B cell (primary cell): ENCODE measurements around the gene HSPA14. TPM values are rescaled to one million over a fixed set of nuclear protein-coding genes. Genes with fewer than 3 reads are reported as not detected.

ENCODE experiments used
- ATAC-seq: fragments of 200-7000 bp; cut with Tn5 transposase; one replicate; pipeline ENCODE4 v1.10.0; 2021; ENCODE audit warnings: low read depth, mild to moderate bottlenecking, moderate number of reproducible peaks, moderate library complexity
- CTCF ChIA-PET: fragments of 350-600 bp; sonication (Branson Sonifier 250); formaldehyde crosslinking; loops from one replicate; lab custom pipeline; 2021; ENCODE audit warnings: antibody characterized with exemption, inconsistent platforms; lab: Charles Lee
- POLR2A ChIA-PET: fragments of 350-600 bp; sonication (Branson Sonifier 250); formaldehyde crosslinking; loops from one replicate; lab custom pipeline; 2021; ENCODE audit warnings: antibody characterized with exemption; lab: Charles Lee
- DNase-seq: peaks from one replicate; pipeline ENCODE4 v3.0.0; 2013
- H2AFZ ChIP-seq: 2 replicates; pipeline ENCODE4 v1.6.1; 2012; ENCODE audit warnings: mild to moderate bottlenecking, low read depth, low read length; ENCODE audit not compliant: insufficient read depth, poor library complexity, severe bottlenecking
- H3K27ac ChIP-seq, 2 donors: 1 replicate in 1 of 2; 2 replicates in 1 of 2; pipeline ENCODE4 v1.5.1; 2012 to 2013; ENCODE audit warnings: low read length in 2 of 2, mild to moderate bottlenecking in 2 of 2, moderate library complexity in 1 of 2
- H3K27me3 ChIP-seq, 4 experiments: fragments of 200-600 bp in 1 of 4; sonication (generic) in 1 of 4; replicated peaks in 1 of 4; 1 replicate in 2 of 4; 2 replicates in 2 of 4; pipeline versions ENCODE4 v1.6.1 to v1.7.0; 2013 to 2016; ENCODE audit warnings: low read length in 3 of 4, mild to moderate bottlenecking in 2 of 4, mixed read lengths in 1 of 4, moderate library complexity in 1 of 4; ENCODE audit not compliant: insufficient read depth in 4 of 4, control insufficient read depth in 3 of 4; ENCODE audit errors: control extremely low read depth in 1 of 4
- H3K36me3 ChIP-seq, 2 experiments: replicated peaks in 1 of 2; 1 replicate in 1 of 2; 2 replicates in 1 of 2; pipeline versions ENCODE4 v1.6.1 to v1.7.1; 2013; ENCODE audit warnings: low read length in 1 of 2; ENCODE audit not compliant: insufficient read depth in 2 of 2, control insufficient read depth in 1 of 2; ENCODE audit errors: control extremely low read depth in 1 of 2, extremely low read depth in 1 of 2
- H3K4me1 ChIP-seq, 2 donors: fragments of 200-600 bp in 1 of 2; sonication (generic) in 1 of 2; 1 replicate in 1 of 2; 2 replicates in 1 of 2; pipeline versions ENCODE4 v1.5.1 to v1.6.1; 2013 to 2017; ENCODE audit warnings: low read length in 2 of 2; ENCODE audit not compliant: control insufficient read depth in 2 of 2, insufficient read depth in 2 of 2
- H3K4me2 ChIP-seq: replicated peaks from 2 replicates; pipeline ENCODE3; 2012; ENCODE audit warnings: mild to moderate bottlenecking, low read depth, low read length; ENCODE audit not compliant: poor library complexity, severe bottlenecking
- H3K4me3 ChIP-seq, 5 experiments: fragments of 200-600 bp in 1 of 5; sonication (generic) in 1 of 5; 1 replicate in 3 of 5; 2 replicates in 2 of 5; pipeline versions ENCODE4 v1.5.1 to v1.7.0; 2011 to 2016; ENCODE audit warnings: low read length in 4 of 5, mild to moderate bottlenecking in 4 of 5, low read depth in 2 of 5, control low read depth in 1 of 5, moderate library complexity in 1 of 5; ENCODE audit not compliant: insufficient read depth in 1 of 5; ENCODE audit errors: control extremely low read depth in 1 of 5, extremely low read depth in 1 of 5
- H3K79me2 ChIP-seq: fragments of 200-600 bp; sonication (generic); one replicate; pipeline ENCODE4 v1.6.0; 2016; ENCODE audit warnings: low read length; ENCODE audit not compliant: control insufficient read depth, insufficient read depth
- H3K9ac ChIP-seq: fragments of 200-600 bp; sonication (generic); 2 replicates; pipeline ENCODE4 v1.6.1; 2017; ENCODE audit warnings: mild to moderate bottlenecking, low read length, moderate library complexity
- H3K9me3 ChIP-seq, 3 donors: one replicate each; pipeline versions ENCODE4 v1.6.1 to v1.7.1; 2013; ENCODE audit warnings: low read length in 2 of 3; ENCODE audit not compliant: control insufficient read depth in 2 of 3, insufficient read depth in 1 of 3; ENCODE audit errors: control extremely low read depth in 1 of 3
- H4K20me1 ChIP-seq: 2 replicates; pipeline ENCODE4 v1.6.0; 2012; ENCODE audit warnings: mild to moderate bottlenecking, low read length; ENCODE audit not compliant: insufficient read depth, control insufficient read depth, poor library complexity, severe bottlenecking
- H3K27ac Mint-ChIP-seq: one replicate; pipeline ENCODE4 v1.8.0; 2021; ENCODE audit warnings: mixed read lengths
- H3K27me3 Mint-ChIP-seq: one replicate; pipeline ENCODE4 v1.8.0; 2021; ENCODE audit warnings: mixed read lengths
- H3K4me1 Mint-ChIP-seq: one replicate; pipeline ENCODE4 v1.8.0; 2021; ENCODE audit warnings: mixed read lengths
- H3K4me3 Mint-ChIP-seq: one replicate; pipeline ENCODE4 v1.8.0; 2021; ENCODE audit warnings: mixed read lengths
- H3K9me3 Mint-ChIP-seq: one replicate; pipeline ENCODE4 v1.8.0; 2022; ENCODE audit warnings: mixed read lengths; ENCODE audit not compliant: insufficient read depth
- CTCF ChIP-seq: fragments of 200-600 bp; IDR thresholded peaks from one replicate; pipeline ENCODE4 v1.8.0; 2022; ENCODE audit warnings: antibody characterized with exemption, mild to moderate bottlenecking
- EZH2 ChIP-seq: IDR thresholded peaks from 2 replicates; pipeline ENCODE4 v1.6.1; 2012; ENCODE audit warnings: borderline replicate concordance, low read depth, mild to moderate bottlenecking, moderate library complexity, low read length; ENCODE audit not compliant: insufficient read depth, poor library complexity, severe bottlenecking
- WGBS: methylation state at CpG from one replicate; pipeline ENCODE4 v1.1.5; 2013; ENCODE audit warnings: missing lambda C conversion rate; ENCODE audit not compliant: insufficient coverage; 5-methylcytosine and 5-hydroxymethylcytosine counted together
- intact Hi-C: fragments of 100-400 bp; cut with micrococcal nuclease; formaldehyde crosslinking; loops from one replicate; pipeline ENCODE4 v1.10.0; 2022
- polyA plus RNA-seq: library from polyadenylated mRNA; depleted of rRNA; stranded (reverse); fragments of >200 nt; gene quantifications from 2 replicates; pipeline ENCODE4 v1.2.3, GENCODE V29; 2012
- total RNA-seq, 2 donors: library from RNA; stranded (reverse); fragments of 120-200 nt in 1 of 2; gene quantifications; 1 replicate in 1 of 2; 2 replicates in 1 of 2; pipeline versions ENCODE4 v1.2.3 to v1.2.4, GENCODE V29; 2013 to 2022

HSPA14 gene
- total and polyA plus RNA-seq, 2 donors (not counting 1 experiment from before 2014, with no cell fraction given), result 10.8 to 12.8 TPM

- Histone ChIP-seq H3K4me1 (no peaks in the 10 kb centered on the region), H3K79me2 (peaks cover 15% of the 10 kb centered on the region), H2AFZ (no peak overlapping the region), H4K20me1 (no peaks in the 10 kb centered on the region), H3K9ac (no peak overlapping the region), H3K27ac (no peak overlapping the region), H3K4me2 (no peak overlapping the region), H3K36me3 (no peaks in the 10 kb centered on the region), H3K27me3 (no peaks in the 10 kb centered on the region), H3K4me3 (no peak overlapping the region), H3K9me3 (no peaks in the 10 kb centered on the region)
- intact Hi-C loops, result no loop called here
- peak; percentile 16 for DNase-seq
- Mint-ChIP-seq H3K4me3 (no peak overlapping the region), H3K4me1 (no peaks in the 10 kb centered on the region), H3K9me3 (no peaks in the 10 kb centered on the region), H3K27me3 (no peaks in the 10 kb centered on the region), H3K27ac (no peak overlapping the region)
- CTCF ChIA-PET, result interaction anchor here (1.0 to 2.2 kb wide), 8 partner anchors 13 to 390 kb away, joined by 3 to 7 read pairs (median 4); partner anchors contain the start of gene DCLRE1C
- POLR2A ChIA-PET, result no interaction called here
- no CpG with 5 or more reads among the region's 2 CpGs for WGBS
- TF ChIP-seq EZH2 (no peak), CTCF (peak; percentile 55)
- ATAC-seq, result no peak
Observed at GRCh38 chr10:14889318-14889717, 51.2 kb downstream of the HSPA14 start.

- H3K9me3 ChIP-seq, result no peaks in the 10 kb centered on the region
- no peaks in the 10 kb centered on the region for H3K4me1 Mint-ChIP-seq
- H4K20me1 ChIP-seq, result no peaks in the 10 kb centered on the region
- ATAC-seq, result no peak
- no peak overlapping the region for H3K4me2 ChIP-seq
- no peak overlapping the region for H3K27ac Mint-ChIP-seq
- no peak overlapping the region for H3K4me3 Mint-ChIP-seq
- no peak overlapping the region for H3K9ac ChIP-seq
- H3K4me3 ChIP-seq, result no peak overlapping the region
- no peaks in the 10 kb centered on the region for H3K27me3 ChIP-seq
- POLR2A ChIA-PET, result no interaction called here
- intact Hi-C loops, result no loop called here
- H3K4me1 ChIP-seq, result no peaks in the 10 kb centered on the region
- H3K27ac ChIP-seq, result no peak overlapping the region
- TF ChIP-seq CTCF, result no peak
- TF ChIP-seq EZH2, result no peak
- no peak overlapping the region for H2AFZ ChIP-seq
- 92% methylated on average over 1 of the region's 1 CpG for WGBS
- no peaks in the 10 kb centered on the region for H3K27me3 Mint-ChIP-seq
- no peak for DNase-seq
- no peaks in the 10 kb centered on the region for H3K9me3 Mint-ChIP-seq
- H3K79me2 ChIP-seq, result peaks cover 14% of the 10 kb centered on the region
- no peaks in the 10 kb centered on the region for H3K36me3 ChIP-seq
- CTCF ChIA-PET, result interaction anchor here (1.5 to 2.2 kb wide), 3 partner anchors 62 to 394 kb away, joined by 4 to 6 read pairs (median 5); partner anchors contain the start of gene DCLRE1C
Observed at GRCh38 chr10:14891151-14891550, 53.0 kb downstream of the HSPA14 start.
